Measurements from ENCODE around the gene EPHA8.

DNA sequence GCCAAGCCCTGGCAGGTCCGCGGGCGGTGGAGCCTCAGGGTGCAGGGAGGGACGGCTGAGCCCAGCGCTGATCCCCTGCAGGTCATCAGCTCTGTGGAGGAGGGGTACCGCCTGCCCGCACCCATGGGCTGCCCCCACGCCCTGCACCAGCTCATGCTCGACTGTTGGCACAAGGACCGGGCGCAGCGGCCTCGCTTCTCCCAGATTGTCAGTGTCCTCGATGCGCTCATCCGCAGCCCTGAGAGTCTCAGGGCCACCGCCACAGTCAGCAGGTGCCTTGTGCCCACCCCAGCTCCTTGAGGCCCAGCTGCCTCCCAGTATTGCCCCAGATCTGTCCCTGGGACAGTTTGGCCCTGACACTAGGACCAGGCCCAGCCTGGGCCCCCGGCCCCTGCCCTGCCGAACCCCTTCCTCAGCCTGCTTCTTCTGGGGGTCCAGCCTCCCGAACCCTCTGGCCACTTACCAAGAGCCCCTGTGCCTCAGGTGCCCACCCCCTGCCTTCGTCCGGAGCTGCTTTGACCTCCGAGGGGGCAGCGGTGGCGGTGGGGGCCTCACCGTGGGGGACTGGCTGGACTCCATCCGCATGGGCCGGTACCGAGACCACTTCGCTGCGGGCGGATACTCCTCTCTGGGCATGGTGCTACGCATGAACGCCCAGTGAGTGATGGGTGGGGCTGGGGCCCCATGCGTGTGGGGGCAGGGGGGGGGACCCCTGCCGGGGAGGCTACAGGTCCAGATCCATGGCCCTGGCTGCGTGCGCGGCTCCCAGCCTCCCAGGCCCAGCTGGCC, 37.7 kb downstream of the EPHA8 start:
- TF ChIP-seq, protein P1, sequence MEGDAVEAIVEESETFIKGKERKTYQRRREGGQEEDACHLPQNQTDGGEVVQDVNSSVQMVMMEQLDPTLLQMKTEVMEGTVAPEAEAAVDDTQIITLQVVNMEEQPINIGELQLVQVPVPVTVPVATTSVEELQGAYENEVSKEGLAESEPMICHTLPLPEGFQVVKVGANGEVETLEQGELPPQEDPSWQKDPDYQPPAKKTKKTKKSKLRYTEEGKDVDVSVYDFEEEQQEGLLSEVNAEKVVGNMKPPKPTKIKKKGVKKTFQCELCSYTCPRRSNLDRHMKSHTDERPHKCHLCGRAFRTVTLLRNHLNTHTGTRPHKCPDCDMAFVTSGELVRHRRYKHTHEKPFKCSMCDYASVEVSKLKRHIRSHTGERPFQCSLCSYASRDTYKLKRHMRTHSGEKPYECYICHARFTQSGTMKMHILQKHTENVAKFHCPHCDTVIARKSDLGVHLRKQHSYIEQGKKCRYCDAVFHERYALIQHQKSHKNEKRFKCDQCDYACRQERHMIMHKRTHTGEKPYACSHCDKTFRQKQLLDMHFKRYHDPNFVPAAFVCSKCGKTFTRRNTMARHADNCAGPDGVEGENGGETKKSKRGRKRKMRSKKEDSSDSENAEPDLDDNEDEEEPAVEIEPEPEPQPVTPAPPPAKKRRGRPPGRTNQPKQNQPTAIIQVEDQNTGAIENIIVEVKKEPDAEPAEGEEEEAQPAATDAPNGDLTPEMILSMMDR (IDR thresholded peaks at IDR 0.05) = no peak
- no peak for TF ChIP-seq POLR2A (IDR thresholded peaks at IDR 0.05)

Data from lower leg skin (tissue), 3 donors.